Lung (tissue), 12 donors: Measurements from ENCODE around the gene LRIG1. TPM values are rescaled to one million over a fixed set of nuclear protein-coding genes. Genes with fewer than 3 reads are reported as not detected.

Experiments used
- ATAC-seq: fragments of 200-7000 bp; cut with Tn5 transposase; one replicate; pipeline ENCODE4 v1.9.1; 2020; ENCODE audit warnings: moderate number of reproducible peaks; ENCODE audit not compliant: insufficient read depth, low FRiP score
- DNase-seq, 3 donors: peaks; one replicate each; pipeline ENCODE4 v3.0.0-alpha.2; 2013 to 2017
- H3K27ac ChIP-seq, 2 donors: one replicate each; pipeline ENCODE4 v1.5.1; 2013; ENCODE audit warnings: mild to moderate bottlenecking in 2 of 2, moderate library complexity in 2 of 2, control low read depth in 1 of 2, inconsistent platforms in 1 of 2, low read depth in 1 of 2, low read length in 1 of 2
- H3K27me3 ChIP-seq, 3 donors: one replicate each; pipeline ENCODE4 v1.5.1; 2013; ENCODE audit warnings: low read length in 2 of 3; ENCODE audit not compliant: control insufficient read depth in 3 of 3, insufficient read depth in 3 of 3
- H3K36me3 ChIP-seq, 4 donors: one replicate each; pipeline ENCODE4 v1.5.1; 2013; ENCODE audit warnings: low read length in 4 of 4, mild to moderate bottlenecking in 1 of 4, moderate library complexity in 1 of 4; ENCODE audit not compliant: control insufficient read depth in 4 of 4, insufficient read depth in 4 of 4
- H3K4me1 ChIP-seq, 5 donors: one replicate each; pipeline ENCODE4 v1.5.1; 2013; ENCODE audit warnings: low read length in 5 of 5, mild to moderate bottlenecking in 2 of 5, moderate library complexity in 1 of 5; ENCODE audit not compliant: control insufficient read depth in 5 of 5, insufficient read depth in 5 of 5
- H3K4me3 ChIP-seq: one replicate; pipeline ENCODE4 v1.5.1; 2013; ENCODE audit warnings: mild to moderate bottlenecking, control low read depth, moderate library complexity
- H3K9ac ChIP-seq, 2 donors: one replicate each; pipeline ENCODE4 v1.5.1; 2013; ENCODE audit warnings: low read length in 2 of 2, control low read depth in 1 of 2; ENCODE audit not compliant: insufficient read depth in 1 of 2
- H3K9me3 ChIP-seq, 4 donors: one replicate each; pipeline ENCODE4 v1.5.1; 2013; ENCODE audit warnings: low read length in 3 of 4, mild to moderate bottlenecking in 1 of 4, moderate library complexity in 1 of 4; ENCODE audit not compliant: control insufficient read depth in 4 of 4, insufficient read depth in 3 of 4
- WGBS, 2 donors: extraction: QIAGEN DNeasy Blood & Tissue Kit; methylation state at CpG; one replicate each; pipeline ENCODE4 v1.1.7; 2013; 5-methylcytosine and 5-hydroxymethylcytosine counted together
- polyA plus RNA-seq, 2 donors: library from polyadenylated mRNA; stranded (reverse); fragments of 200-250 nt; gene quantifications; one replicate each; pipeline ENCODE4 v1.2.1, GENCODE V29; 2013
- total RNA-seq, 2 donors: library from RNA; depleted of rRNA in 1 of 2; stranded (reverse); fragments of >200 nt in 1 of 2; gene quantifications; one replicate each; pipeline ENCODE4 v1.2.1, GENCODE V29; 2014 to 2021
- TF ChIP-seq, protein P1 (sequence below): IDR thresholded peaks from 2 replicates; pipeline ENCODE4 v1.5.1; 2012; ENCODE audit warnings: mild to moderate bottlenecking; ENCODE audit errors: control extremely low read depth, extremely low read depth
- donor health status: control.
- donor health status: control.
- donor health status: Bipolar disorder and iron deficiency.
- donor health status: healthy.
- donor health status: DM: yes; HTN: yes; CAD: no.

Gene LRIG1
- total and polyA plus RNA-seq, 4 donors: 21.9 to 97.4 (median 42.2) TPM

DNA sequence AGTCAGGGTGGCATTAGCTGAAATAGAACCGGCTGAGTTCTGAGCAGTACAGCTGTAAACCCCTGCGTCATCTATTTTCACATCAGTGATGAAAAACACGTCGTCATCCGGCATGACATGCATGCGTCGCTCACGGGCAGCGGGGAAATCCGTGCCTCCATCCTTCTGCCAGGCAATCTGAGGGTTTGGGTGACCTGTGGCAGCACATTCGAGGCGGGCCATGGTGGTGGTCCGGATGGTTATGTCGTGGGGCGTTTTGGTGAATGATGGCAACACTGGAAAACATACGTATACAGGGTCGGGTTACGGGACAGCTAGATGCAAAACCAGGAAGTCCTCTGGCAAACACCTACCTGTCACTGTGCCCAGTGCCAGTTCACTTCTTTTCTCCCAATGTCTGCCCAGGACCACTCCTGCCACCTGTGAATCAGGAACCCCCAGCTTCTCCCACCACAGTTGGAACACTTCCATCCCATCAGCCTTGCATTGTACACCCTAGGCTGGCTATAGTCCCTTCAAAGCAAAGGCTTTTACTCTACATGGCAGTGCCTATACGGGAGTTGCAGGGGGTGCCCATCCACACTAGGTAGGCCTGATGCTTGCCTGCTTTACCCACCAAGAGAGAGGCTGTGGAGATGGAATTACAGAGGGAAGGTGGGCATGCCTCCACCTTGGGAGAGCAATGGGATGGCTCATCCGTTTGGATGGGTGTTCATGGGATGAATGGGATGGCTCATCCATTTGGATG lies 116.7 kb downstream of the LRIG1 start:
- TF ChIP-seq, protein P1, sequence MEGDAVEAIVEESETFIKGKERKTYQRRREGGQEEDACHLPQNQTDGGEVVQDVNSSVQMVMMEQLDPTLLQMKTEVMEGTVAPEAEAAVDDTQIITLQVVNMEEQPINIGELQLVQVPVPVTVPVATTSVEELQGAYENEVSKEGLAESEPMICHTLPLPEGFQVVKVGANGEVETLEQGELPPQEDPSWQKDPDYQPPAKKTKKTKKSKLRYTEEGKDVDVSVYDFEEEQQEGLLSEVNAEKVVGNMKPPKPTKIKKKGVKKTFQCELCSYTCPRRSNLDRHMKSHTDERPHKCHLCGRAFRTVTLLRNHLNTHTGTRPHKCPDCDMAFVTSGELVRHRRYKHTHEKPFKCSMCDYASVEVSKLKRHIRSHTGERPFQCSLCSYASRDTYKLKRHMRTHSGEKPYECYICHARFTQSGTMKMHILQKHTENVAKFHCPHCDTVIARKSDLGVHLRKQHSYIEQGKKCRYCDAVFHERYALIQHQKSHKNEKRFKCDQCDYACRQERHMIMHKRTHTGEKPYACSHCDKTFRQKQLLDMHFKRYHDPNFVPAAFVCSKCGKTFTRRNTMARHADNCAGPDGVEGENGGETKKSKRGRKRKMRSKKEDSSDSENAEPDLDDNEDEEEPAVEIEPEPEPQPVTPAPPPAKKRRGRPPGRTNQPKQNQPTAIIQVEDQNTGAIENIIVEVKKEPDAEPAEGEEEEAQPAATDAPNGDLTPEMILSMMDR: no peak
- H3K9me3 ChIP-seq: no peaks in the 10 kb centered on the region
- H3K4me1 ChIP-seq: no peaks in the 10 kb centered on the region
- WGBS, 2 donors: 96% methylated on average over 20 of the region's 20 CpGs
- DNase-seq: no peak
- no peaks in the 10 kb centered on the region for H3K27me3 ChIP-seq
- no peak for ATAC-seq
- no peak overlapping the region for H3K27ac ChIP-seq
- no peak overlapping the region for H3K9ac ChIP-seq
- peaks cover 31 to 62% (median 56%) of the 10 kb centered on the region in 4 donors for H3K36me3 ChIP-seq
- H3K4me3 ChIP-seq: no peak overlapping the region

DNA sequence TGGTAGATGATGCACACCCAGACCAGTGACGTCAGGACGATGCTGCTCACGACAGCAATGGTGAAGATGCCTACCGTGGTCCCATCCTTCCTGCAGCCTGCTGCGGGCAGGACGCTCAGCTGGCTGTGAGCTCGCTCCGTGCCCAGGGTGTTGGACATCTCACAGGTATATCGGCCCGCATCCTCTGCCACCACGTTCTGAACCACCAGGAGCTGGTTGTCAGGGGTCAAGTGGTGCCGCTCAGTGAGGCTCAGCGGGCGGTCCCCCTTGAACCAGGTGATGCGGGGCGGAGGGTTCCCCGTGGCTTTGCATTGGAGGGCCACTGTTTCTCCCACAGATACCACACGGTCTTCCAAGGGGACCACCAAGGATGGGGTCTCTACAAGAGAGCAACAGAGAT lies 117.8 kb downstream of the LRIG1 start:
- Histone ChIP-seq H3K4me3 (no peak overlapping the region), H3K36me3 (peaks cover 33 to 63% (median 58%) of the 10 kb centered on the region in 4 donors), H3K27ac (no peak overlapping the region), H3K4me1 (no peaks in the 10 kb centered on the region), H3K9ac (no peak overlapping the region), H3K27me3 (no peaks in the 10 kb centered on the region), H3K9me3 (no peaks in the 10 kb centered on the region)
- WGBS, 2 donors: 96% methylated on average over 18 of the region's 18 CpGs
- ATAC-seq (no peak), DNase-seq (no peak)
- TF ChIP-seq, protein P1: no peak

DNA sequence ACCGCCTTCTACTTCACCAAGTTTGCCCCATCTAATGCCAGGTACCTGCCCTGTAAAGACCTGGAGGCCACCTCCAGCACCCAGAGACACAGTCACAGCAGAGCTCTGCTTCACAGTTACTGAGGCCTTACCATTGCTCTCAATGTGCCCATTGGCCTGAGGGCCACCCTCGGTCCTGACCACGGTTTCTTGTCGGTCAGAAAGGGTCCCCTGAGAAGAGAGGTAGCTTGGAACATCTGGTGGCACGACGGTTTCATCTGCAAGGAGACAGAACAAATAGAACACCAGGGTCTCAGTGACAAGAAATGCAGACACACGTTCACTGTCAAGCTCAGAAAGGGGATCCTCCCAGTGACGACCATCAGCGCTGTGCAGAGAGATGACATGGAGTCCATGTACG lies 118.7 kb downstream of the LRIG1 start:
- no peak for ATAC-seq
- no peak for DNase-seq
- peaks cover 33 to 66% (median 59%) of the 10 kb centered on the region in 4 donors for H3K36me3 ChIP-seq
- H3K4me1 ChIP-seq: peaks cover 0 to under 1% (median 0%) of the 10 kb centered on the region in 5 donors
- H3K27me3 ChIP-seq: no peaks in the 10 kb centered on the region
- H3K4me3 ChIP-seq: no peak overlapping the region
- WGBS, 2 donors: 97 to 98% methylated on average over 10 of the region's 10 CpGs
- no peaks in the 10 kb centered on the region for H3K9me3 ChIP-seq
- no peak overlapping the region for H3K9ac ChIP-seq
- TF ChIP-seq, protein P1: no peak
- no peak overlapping the region for H3K27ac ChIP-seq
